H1 (cell line): ENCODE results near the gene POU2F2. TPM values are rescaled to one million over a fixed set of nuclear protein-coding genes. Genes with fewer than 3 reads are reported as not detected.

Experiments used
- CHD7 ChIP-seq: fragments of 300-600 bp; sonication (generic); IDR thresholded peaks from 2 replicates; pipeline ENCODE4 v1.7.1; 2012; ENCODE audit warnings: low read length, moderate library complexity, mild to moderate bottlenecking, inconsistent platforms; ENCODE audit not compliant: insufficient replicate concordance
- CTCF ChIP-seq, 3 experiments: IDR thresholded peaks; 1 replicate in 2 of 3; 2 replicates in 1 of 3; pipeline versions ENCODE4 v1.5.1 to v1.6.1; 2011; ENCODE audit warnings: low read length in 3 of 3, mild to moderate bottlenecking in 3 of 3, inconsistent platforms in 2 of 3, low read depth in 1 of 3, moderate library complexity in 1 of 3; ENCODE audit not compliant: insufficient read depth in 1 of 3; ENCODE audit errors: control extremely low read depth in 1 of 3
- KDM1A ChIP-seq: fragments of 200-600, 300-600 bp; sonication (generic); IDR thresholded peaks from 2 replicates; pipeline ENCODE4 v1.7.1; 2016; ENCODE audit warnings: mild to moderate bottlenecking, low read length, borderline replicate concordance
- RNF2 ChIP-seq: fragments of 200-900, 300-1000 bp; sonication (generic); IDR thresholded peaks from 2 replicates; pipeline ENCODE4 v1.7.1; 2016; ENCODE audit warnings: borderline replicate concordance, low read depth, mild to moderate bottlenecking, antibody characterized with exemption, low read length; ENCODE audit not compliant: poor library complexity, severe bottlenecking; ENCODE audit errors: missing control alignments
- SUZ12 ChIP-seq: fragments of 200-600 bp; sonication (generic); IDR thresholded peaks from 2 replicates; pipeline ENCODE4 v1.6.1; 2012; ENCODE audit warnings: mild to moderate bottlenecking, inconsistent platforms, low read length, moderate library complexity, mixed read lengths
- polyA plus RNA-seq, 7 experiments: library from polyadenylated mRNA; depleted of rRNA in 3 of 7; stranded (reverse) in 5 of 7; unstranded in 2 of 7; fragments of >200 nt in 5 of 7; fragments of 200-250 nt in 2 of 7; gene quantifications; 1 replicate in 5 of 7; 2 replicates in 1 of 7; 4 replicates in 1 of 7; pipeline versions ENCODE4 v1.2.1 to v1.2.3, GENCODE V29; 2011 to 2013; ENCODE audit warnings: missing spikeins in 2 of 7, mixed read lengths in 2 of 7
- total RNA-seq: library from RNA; stranded (reverse); fragmentation: NEBNext Ultra II Directional; extraction: Animal tissue kit (Norgen Biotek cat#: 25700); gene quantifications from 2 replicates; pipeline ENCODE4 v1.2.1, GENCODE V29; 2021

POU2F2 gene
- total and polyA plus RNA-seq, 2 of the 8 experiments (the other 6 are each of a cell fraction or from before 2014, with no cell fraction given) = 5.0 to 6.1 TPM

GRCh38 chr19:42172261-42172660 lies 40.0 kb upstream of the POU2F2 start (continued):
- TF ChIP-seq CHD7 (no peak), RNF2 (no peak), CTCF (IDR thresholded peaks at IDR 0.05; ENCODE audit: control extremely low read depth in 1 of 3, insufficient read depth in 1 of 3, low read depth in 1 of 3, low read length in 3 of 3) (no peak), KDM1A (no peak), SUZ12 (no peak)
